GM21576 (cell line): ENCODE measurements around the gene STYXL1.
"Not testable (repeated sequence)": the region's sequence is repeated elsewhere in the genome, so short reads cannot be mapped to it uniquely, and the experiment has no call there.

Source experiments
- ATAC-seq: cut with Tn5 transposase; IDR thresholded peaks from one replicate; pipeline ENCODE4 v1.9.1; 2021; ENCODE audit warnings: mild to moderate bottlenecking, moderate library complexity; ENCODE audit not compliant: unreplicated experiment

STYXL1 gene

DNA sequence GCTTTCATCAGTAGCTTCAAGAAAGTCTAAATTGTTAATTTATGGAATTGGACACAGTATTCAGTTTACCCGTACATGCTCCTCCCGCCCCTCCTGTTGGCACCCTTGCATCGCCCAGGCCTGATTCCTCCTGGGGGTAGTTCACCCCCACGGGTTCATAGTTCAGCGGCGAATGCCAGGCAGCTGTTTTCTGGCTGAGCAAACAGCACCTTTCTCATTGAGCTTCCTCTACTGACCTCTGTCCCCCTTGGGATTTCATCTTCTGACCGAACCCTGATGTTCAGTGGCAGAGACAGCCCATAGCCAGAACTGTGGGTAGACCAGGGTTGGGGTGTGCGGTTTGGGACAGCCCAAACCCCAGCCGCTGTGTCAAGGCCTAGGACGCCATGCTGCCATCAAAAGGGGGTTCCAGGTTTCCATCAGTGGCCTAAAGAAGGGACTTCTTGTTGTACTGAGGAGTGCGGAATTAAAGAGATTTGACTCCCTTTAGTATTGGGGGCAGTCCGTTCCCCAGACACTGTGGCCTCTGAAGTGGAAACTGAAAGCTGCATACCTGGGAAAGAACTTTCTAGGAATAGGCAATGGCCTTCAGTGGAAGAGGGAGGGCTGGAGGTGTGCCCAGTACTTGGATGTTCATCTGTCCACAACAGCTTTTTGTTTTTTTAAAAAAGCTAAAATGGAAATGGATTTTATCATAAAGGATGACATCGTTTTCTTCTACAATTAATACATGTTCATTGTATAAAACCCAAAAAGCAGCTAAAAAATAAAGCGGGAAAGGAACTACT lies 19.1 kb upstream of the STYXL1 start:
- no peak for ATAC-seq

GRCh38 chr7:76065016-76065612 lies 17.3 kb upstream of the STYXL1 start:
- ATAC-seq: no peak

DNA sequence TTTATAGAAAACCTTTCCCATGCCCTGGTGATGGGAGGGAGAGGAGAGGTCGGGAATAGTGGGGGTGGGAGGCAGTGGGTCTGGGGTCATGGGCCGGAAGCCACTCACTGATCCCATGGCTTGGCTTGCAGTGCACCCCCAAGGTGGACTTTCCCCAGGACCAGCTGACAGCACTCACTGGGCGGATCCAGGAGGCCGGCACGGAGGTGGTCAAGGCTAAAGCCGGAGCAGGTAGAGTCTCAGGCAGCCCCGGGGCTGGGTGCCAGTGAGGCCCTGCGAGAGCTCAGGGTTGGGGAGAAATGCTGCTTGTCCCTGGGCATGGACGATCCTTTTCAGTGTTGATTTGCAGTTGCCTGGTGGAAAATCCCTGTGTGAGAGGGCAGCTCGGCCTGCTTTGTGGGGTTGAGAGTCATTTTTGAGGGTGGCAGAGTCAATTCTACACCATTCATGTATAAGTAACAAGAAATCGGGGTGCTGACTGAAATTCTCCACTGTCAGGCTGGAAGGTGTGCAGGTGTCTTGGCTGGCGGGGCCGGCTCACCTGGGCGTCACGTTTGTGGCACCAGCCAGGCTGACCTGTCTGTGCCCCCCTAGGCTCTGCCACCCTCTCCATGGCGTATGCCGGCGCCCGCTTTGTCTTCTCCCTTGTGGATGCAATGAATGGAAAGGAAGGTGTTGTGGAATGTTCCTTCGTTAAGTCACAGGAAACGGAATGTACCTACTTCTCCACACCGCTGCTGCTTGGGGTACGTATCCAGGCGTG lies 16.6 kb upstream of the STYXL1 start:
- no peak for ATAC-seq

- ATAC-seq: no peak
Measured at GRCh38 chr7:76063525-76063924, 15.7 kb upstream of the STYXL1 start.

GRCh38 chr7:76063114-76063513 lies 15.3 kb upstream of the STYXL1 start:
- no peak for ATAC-seq

DNA sequence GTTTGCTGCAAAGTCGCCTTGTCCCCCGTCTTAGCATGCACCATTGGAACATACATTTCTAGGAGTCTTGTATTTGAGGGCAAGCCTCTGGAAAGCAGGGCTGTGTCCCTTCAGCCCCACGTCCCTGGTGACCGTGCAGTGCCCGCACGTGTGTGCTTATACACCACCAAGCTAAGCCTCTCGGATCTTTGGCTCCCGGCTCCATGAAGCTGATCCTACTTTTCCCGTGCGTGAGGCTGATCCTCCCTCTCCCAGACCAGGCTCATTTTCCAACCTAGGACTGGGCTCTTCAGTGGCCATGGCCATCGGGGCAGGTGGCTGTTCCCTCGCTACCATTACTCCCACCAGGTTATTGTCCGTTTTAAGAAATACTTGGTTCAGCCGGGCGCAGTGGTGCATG lies 14.5 kb upstream of the STYXL1 start:
- ATAC-seq: no peak

DNA sequence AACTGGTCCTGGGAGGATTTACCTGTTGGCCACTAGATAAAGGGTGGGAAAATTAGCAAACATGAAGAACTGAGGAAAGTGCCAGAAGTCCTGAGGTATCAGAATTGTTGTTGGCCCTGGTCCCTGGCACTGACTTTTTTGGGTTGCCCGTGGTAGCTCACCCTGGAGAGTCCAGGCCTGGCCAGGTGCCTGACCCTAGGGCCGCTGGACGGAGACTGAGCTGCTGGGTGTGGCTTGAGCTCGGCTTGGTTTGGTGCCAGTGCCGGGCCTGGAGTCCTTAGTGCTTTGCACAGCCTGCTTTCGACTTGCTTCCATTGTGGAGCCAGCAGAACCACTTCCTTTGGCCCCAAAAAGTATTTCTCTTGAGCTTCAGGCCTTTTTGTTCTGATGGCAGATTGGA lies 13.0 kb upstream of the STYXL1 start:
- ATAC-seq: no peak

- ATAC-seq: not testable (repeated sequence)
Measured at GRCh38 chr7:76058745-76059144, 10.9 kb upstream of the STYXL1 start.

DNA sequence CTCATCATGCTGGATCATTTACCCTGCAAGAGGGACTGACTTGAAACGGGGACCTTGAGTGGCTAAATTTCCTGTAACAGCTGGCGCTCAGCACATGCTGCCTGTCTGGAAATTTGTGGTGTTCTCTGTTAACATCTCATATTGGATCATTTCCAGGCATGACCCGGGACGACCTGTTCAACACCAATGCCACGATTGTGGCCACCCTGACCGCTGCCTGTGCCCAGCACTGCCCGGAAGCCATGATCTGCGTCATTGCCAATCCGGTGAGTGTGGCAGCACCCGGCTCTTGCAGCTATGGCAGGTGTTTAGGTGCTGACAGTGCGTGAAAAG lies 10.0 kb upstream of the STYXL1 start:
- no peak for ATAC-seq

GRCh38 chr7:76057103-76057812 lies 9.5 kb upstream of the STYXL1 start:
- ATAC-seq: no peak

GRCh38 chr7:76056241-76056640 lies 8.4 kb upstream of the STYXL1 start:
- ATAC-seq: no peak

DNA sequence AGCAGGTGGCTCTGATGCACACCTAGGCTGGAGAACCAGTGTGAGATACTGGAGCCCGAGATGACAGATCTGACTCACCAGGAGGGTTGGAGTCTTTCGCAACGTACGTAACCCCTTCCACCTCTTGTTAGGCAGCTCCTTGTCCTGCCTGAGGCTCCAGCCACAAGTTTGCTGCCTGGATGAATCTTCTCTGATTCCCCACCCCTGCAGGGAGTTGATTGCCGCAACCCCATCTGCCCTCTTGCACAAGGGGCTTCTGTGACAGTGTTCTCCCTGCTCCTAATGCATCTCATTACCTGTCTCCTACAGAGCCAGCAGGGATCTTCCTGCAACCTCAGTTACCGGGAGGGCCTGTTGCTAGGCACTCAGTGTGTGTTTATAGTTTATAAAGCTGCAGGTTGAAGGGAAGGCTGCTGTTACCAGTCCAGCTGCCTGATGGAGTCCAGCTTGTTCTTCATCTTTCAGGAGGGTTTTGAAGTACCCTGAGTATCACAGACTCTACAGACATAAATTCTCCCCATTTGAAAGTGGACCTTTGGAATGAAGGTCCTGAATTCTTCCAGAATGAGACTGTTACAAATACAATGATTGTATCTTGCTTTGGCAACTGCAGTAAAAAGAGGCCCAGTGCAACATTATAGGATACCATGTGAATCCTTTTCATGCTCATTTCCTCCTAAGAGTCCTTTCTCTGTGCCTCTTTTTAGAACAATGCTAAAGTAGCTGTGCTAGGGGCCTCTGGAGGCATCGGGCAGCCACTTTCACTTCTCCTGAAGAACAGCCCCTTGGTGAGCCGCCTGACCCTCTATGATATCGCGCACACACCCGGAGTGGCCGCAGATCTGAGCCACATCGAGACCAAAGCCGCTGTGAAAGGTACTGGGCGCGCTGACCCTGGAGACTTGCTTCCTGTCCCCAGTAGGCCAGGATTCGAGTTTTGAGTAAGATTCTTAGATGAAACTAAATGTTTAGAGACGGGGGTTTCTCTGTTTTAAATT lies 6.6 kb upstream of the STYXL1 start:
- ATAC-seq: no peak

DNA sequence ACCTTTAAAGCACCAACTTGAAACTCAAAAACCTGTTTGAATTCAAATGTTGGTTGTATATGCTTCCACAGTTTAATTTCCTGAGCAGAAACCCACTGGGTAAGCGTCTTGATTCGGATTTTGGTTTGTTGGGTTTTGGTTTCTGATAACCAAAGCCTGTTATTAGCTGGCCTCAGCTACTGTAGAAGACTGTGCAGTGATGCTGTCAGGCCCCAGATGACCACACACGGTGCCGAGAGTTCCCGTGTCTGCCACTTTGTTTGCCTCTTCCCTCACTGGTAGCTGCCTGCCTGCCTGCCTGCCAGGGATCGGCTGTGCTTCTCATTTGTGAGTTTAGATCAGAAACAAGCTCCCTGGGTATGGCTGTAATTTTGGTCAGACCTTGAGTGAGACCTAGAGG lies 5.7 kb upstream of the STYXL1 start:
- ATAC-seq: no peak

DNA sequence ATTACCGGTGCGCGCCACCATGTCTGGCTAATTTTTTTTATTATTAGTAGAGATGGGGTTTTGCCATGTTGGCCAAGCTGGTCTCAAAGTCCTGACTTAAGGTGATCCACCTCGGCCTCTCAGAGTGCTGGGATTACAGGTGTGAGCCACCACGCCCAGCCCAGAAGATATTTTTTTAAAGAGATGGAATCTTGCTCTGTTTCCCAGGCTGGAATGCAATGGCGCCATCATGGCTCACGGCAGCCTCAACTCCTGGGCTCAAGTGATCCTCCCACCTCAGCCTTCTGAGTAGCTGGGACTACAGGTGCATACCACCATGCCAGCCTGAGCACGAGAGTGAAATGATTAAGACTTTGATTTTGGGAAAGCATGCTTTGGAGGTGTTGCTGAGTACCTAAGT lies 4.9 kb upstream of the STYXL1 start:
- not testable (repeated sequence) for ATAC-seq

DNA sequence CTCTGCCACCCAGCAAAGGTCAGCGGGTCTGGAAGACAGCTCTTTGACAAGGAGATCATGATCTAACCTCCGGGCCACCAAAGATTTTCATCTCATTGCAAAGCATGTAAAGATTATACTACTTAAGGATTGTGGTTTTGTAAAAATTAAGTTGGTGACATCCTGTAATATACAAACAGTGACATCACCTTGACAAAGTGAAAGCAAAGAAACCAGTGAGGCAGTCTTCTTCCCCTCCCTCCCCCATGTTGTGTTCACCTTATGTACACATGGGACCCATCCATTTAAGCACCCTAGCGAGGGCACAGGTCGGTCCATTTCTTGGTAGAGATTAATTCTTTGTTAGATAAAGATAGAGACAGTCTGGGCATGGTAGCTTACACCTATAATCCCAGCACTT lies 4.0 kb upstream of the STYXL1 start:
- no peak for ATAC-seq

DNA sequence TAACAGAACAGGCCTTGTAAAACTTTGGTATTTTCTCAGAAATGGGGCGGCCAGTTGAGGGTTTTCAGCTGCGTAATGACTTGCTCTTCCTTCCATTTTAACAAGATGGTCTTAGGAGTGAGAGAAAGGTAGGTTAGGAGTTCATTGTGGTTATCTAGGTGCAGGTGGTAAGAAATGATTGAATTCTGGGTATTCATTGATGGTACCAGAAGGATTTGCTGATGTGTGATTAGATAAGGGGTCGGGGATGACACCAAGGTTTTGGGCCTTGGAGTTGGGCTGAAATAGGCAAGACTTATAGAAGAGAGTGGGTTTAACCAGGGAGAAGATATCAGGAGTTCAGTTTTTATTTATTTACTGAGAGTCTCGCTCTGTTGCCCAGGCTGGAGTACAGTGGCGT lies 2.7 kb upstream of the STYXL1 start:
- ATAC-seq: no peak

DNA sequence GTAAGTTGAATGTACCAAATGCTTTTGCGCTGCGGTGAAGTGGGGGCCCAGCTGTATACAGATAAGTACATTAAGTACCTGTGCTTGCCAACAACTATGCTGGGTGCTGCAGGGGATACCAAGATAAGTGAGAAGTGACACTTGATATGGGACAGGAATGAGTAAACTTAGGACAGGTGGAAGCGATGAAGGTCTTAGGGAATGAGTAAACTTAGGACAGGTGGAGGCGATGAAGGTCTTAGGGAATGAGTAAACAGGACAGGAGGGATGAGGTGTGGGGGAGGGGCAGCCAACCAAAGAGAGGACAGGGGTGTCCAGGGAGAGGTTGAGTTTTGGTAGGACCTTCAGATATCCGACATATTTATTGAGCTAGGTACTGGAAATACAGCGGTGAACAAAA lies 1.5 kb upstream of the STYXL1 start:
- ATAC-seq: no peak

DNA sequence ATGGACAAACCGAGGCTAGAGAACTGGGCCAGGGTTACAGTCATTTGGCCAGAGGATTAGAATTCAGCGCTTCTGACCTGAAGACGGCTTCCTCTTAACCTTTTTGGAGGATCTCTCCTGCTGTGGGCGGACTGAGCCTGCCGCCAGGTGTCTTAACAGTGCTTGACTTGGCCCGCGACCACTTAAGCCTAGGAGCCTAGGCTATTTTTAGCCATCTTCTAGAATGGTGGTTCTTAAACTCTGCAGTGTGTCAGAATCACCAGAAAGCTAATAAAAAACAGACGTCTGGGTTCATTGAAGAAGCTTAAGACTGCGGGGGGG lies 828 bp upstream of the STYXL1 start:
- ATAC-seq: no peak

- ATAC-seq: no peak
Measured at GRCh38 chr7:76047305-76047810, 442 bp downstream of the STYXL1 start.

DNA sequence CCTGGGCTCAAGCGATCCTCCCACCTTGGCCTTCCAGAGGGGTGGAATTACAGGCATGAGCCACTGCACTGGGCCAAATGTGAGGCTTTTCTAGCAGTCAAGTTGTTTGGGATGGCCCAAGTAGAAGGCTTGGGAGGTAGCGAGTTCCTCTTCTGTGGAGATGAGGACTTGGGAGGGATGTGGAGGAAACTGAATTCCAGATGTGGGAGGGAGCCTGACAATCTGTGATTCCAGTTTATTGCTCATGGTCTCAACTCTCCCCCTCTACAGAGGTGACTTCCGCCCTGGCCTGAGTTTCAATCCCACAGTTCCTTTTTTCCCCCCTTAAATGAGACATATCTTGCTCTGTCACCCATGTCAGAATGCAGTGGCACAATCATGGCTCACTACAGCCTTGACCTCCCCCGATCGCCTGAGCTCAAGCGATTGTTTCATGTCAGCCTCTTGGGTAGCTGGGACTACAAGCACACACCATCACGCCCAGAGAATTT lies 3.4 kb downstream of the STYXL1 start:
- ATAC-seq: no peak
